GM18868 (cell line): ENCODE measurements around the gene KRTAP5-1.
A peak's percentile ranks its signal among the peaks of the same experiment; 100 is the strongest.

Source experiments
- ATAC-seq: cut with Tn5 transposase; IDR thresholded peaks from one replicate; pipeline ENCODE4 v1.9.1; 2021; ENCODE audit warnings: mild to moderate bottlenecking, moderate library complexity; ENCODE audit not compliant: unreplicated experiment

KRTAP5-1 gene

GRCh38 chr11:1573077-1573902, 11.8 kb downstream of the KRTAP5-1 start:
- no peak for ATAC-seq

DNA sequence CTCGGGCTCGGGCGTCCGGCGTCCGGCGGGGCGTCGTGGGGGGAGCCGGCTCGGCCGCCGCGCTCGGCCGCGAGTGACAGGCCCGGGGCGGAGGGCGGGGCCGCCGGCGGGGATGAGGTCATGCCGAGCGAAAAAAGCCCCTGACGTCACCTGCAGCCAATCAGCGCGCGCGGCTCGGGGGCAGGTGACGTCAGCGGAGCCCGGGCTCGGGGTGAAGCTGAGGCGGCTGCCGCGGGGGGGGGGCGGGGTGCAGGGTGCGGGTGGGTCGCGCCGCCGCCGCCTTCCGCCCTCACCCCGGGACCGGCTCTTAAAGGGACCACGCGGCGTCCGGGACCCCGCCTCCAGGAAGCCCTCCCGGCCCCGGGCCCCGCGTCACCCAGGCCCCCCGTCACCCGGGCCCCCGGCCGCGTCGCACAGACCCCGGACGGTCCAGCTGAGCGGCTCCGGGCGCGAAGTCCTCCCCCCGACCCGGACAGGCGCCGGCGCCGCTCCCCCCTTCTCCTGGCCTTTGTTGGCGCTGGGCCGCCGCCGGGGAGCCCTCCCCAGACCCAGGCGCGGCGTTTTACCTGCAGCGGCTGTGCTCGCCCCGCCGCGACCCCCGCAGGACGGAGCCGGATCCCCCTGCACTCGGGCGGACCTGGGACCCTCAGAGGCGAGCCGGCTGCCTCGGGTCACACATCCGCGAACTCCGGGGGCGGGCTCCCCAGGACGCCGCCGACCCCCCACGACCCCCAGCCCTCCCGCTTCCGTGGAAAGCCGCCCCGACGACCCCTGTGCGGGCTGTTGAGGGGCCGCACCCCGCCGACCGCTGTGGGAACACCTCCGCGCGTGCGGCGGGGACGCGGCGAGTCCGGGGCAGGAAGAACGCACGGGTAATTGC, 12.6 kb downstream of the KRTAP5-1 start, which contains the start of gene DUSP8:
Gene DUSP8 (minus strand): TSS at position 75 of the 880 bp plus-strand sequence. CDS start 6,445 bp downstream, outside the sequence.
- peak; percentile 58 for ATAC-seq

DNA sequence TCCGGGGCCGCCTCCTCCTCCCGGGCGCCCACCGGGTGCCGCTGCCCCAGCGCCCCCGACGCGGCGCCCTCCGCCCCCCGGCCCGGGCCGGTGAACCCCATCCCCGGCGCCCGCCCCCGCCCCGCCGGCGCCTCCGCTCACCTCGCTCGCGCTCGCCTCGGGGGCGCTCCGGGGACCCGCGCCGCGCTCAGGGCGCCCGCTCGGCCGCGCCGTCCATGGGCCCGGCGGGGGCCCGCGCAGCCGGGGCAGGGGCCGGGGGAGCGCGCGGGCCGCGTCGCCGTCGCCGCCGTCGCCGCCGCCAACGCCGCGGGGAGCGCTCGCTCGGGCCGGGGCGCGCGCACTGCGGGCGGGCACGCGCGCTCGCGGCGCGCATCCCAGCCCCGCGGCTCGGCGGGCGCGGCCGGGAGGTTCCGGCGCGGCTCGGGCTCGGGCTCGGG, 13.3 kb downstream of the KRTAP5-1 start:
- no peak for ATAC-seq

- no peak for ATAC-seq
These were observed 14.0 kb downstream of the KRTAP5-1 start for GRCh38 chr11:1570896-1571759.

GRCh38 chr11:1570531-1570895, 14.6 kb downstream of the KRTAP5-1 start:
- ATAC-seq: no peak

DNA sequence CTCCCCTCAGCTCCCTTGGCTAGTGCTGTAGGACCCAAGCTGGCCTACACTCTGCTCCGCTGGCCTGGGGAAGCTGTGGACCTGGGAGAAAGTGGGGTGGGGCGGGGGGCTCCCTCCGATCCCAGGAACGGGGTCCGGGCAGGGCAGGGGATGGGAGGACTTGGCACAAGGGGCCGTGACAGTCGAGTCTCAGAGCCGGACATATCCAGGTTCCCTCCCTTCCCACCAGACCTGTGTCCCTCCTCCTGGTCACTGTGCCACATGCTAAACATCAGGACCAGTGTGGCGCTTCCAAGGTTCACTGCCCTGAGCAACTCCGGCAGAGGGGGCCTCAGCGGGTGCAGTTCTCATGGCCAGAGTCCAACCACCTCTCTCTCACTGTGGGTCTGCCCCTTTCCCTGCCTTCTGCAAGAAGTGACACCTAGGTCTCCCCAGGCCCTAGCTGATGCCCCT, 15.1 kb downstream of the KRTAP5-1 start:
- ATAC-seq: no peak

GRCh38 chr11:1569251-1569780, 15.8 kb downstream of the KRTAP5-1 start:
- no peak for ATAC-seq

DNA sequence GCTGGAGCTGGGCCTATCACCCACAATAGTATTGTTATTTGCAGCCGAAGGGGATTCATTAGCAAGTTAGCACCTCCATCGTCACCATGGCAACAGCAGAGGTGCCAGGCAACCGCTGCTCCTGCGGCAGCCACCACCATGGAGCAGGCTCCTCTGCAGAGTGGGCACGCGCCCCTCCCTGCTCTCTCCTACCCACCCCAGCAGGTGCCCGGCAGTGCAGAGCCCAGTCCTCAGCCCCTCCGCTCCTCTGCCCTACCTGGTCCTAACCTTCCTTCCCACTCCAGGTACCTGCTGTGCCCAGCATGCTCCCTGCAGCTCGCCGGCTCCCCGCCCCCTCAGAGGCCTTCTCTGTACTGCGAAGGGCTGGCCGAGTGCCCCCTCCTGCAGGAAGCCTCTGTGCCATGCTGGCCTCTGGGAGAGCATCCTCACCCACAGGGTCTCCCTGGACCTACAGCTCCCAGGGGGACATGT, 16.6 kb downstream of the KRTAP5-1 start:
- ATAC-seq: no peak

DNA sequence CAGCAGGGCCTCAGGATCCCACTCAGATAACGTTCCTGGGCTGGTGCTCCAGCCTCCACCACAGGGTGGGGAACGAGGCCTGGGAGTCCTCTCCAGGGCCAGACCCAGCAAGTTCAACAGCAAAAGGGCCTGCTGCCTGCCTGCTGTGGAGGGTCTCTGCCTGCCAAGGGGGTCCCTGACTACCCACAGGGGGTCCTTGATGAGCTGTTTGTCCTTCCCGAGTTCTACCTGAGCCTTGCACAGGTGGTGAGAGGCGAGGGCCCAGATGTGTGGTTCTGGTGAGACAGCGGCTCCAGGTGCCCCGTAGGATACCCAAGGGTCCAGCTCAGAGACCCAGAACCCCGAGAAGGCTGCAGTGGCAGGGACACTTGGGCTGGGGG, 17.4 kb downstream of the KRTAP5-1 start:
- no peak for ATAC-seq

DNA sequence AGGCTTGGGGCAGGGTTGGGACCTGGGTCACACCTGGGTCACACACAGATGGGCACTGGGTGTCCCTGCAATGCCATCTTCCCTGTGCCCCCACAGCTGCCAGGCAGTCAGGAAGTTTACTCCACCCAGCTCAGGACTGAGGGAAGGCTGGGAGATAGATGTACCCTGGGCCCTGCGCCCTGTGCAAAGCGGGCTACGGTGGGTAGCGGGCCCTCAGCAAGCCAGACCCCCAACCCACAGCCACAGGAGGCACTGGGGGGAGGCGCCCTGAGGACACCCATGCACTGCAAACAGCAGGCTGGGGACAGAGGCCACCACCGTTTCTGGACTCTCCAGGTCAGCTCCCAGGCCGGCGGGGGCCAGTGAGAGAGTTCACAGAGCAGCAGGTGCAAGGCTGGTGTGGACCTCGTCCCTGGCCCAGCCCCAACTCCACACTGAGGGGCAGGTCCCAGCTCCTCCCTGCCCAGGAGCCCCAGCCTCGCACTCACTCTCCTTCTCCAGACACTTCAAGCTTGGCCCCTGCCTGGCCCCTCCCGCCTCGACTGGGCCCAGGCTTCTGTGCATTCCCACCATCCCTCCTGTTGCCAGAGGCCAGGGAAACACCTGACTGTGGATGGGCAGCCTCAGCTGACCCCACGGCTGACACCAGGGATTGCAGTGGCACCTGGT, 17.9 kb downstream of the KRTAP5-1 start:
- no peak for ATAC-seq

DNA sequence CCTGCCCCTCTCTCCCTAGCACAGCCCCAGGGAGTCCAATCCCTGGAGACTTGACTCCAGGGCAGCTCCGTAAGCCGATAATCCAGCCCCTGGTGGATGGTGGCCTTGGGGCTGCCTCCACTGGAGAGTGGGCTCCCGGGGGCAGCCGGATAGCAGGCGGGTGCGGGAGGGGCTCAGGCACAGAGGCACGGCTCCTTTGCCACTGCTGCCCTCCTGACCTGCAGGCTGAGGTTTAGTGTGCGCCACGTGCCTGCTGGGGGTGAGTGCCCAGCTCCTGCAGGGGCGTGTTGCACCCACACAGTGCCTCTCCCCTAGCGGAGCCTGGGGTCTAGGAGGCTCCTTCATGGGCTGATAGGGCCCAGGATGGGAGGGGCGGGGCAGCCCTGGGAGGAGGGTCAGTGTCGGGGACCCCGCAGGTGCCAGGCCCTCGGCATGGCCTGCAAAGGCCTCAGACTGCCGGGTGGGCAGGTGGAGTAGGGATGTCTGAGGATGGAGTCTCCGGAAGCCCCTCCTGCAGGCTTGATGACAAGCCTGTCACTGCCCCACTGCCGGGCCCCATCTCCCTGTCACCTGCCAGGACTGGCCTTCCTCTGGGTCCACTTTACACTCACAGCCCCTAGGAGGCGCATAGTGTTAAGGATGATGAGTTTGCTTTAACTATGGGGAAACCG, 18.6 kb downstream of the KRTAP5-1 start:
- ATAC-seq: no peak

GRCh38 chr11:1565904-1566247, 19.2 kb downstream of the KRTAP5-1 start:
- no peak for ATAC-seq

- no peak for ATAC-seq
These were observed 19.7 kb downstream of the KRTAP5-1 start for GRCh38 chr11:1565173-1565903.

- ATAC-seq: no peak
These were observed 20.4 kb downstream of the KRTAP5-1 start for GRCh38 chr11:1564535-1565172.

DNA sequence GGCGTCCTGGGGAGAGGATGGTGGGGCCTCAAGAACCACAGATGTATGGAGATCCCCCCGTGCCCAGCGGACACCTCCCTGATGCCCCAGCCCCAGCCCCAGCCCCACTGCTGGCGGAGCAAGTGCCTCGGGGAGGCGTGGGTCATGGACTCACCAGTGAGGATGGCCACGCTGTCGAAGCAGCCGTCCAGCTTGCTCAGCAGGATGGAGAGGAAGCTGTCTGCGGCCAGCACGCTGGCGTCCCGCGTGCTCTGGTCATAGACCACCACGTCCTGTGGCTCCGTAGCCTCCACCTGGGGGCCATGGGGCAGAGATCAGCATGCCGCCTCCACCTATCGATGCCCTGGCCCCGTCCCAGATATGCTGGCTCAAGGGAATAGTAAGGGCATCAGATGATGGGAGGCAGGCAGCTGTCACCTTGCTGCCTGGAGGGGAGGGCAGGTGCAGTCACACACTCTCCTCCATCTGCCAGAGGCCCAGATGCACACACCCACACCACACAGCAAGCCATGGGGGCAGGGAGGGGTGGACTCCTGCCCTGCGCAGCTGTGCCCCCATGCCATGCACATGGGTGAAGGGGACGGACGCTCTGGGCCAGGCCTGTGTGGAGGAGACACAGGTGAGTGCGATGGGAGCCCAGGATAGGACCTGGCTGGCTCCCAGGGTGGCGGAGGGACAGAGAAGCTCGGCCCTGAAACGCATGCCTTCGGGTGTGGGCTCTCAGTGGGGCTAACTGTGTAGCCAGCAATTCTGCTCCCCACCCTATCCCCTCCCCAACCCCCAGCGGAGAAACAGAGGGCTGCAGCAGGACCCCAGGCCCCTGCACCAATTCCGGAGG, 21.2 kb downstream of the KRTAP5-1 start:
- ATAC-seq: no peak

- no peak for ATAC-seq
These were observed 21.9 kb downstream of the KRTAP5-1 start for GRCh38 chr11:1563149-1563638.

DNA sequence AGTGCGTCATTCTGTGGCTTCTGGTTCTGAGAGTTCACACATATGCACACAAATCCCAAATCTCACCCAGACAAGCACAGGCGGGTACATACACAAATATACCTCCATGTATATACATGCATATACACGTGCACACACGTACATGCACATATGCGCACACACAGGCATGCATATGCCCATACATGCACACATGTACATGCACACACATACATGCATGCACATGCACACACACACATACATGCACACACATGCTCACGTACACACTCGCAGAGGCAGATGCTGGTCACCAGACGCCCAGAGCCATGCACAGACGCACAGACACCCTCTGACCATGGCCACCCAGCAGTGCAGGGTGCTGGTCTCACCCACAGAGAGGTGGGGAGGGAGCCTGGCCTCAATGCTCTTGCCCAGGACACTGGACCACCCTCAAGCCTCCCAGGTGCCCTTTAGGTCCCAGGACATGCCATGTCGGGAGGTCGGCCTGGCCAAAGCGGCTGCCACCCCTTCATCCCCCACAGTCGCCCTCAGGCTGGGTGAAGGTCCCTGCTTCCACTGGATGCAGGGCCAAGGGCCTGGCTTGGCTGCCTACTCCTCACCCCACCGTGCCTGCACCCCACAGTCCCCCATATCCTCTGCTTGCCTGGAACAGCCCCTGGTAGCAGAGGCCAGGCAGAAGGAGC, 22.5 kb downstream of the KRTAP5-1 start:
- ATAC-seq: no peak
